HUDEP-2 (cell line): ENCODE results near the gene SPRING1.

Source experiments
- DNase-seq, 76 experiments: peaks; one replicate each; lab custom pipeline; 2025; ENCODE audit not compliant: unreplicated experiment in 76 of 76; lab: John Stamatoyannopoulos, UW

Gene SPRING1

GRCh38 chr12:116689521-116689920 lies 48.3 kb downstream of the SPRING1 start:
- DNase-seq, result peak in 2 of 76 experiments; percentile 2 to 28
